Lower leg skin (tissue), 4 donors: ENCODE results near the gene ZER1. TPM values are rescaled to one million over a fixed set of nuclear protein-coding genes. Genes with fewer than 3 reads are reported as not detected.
A peak's percentile ranks its signal among the peaks of the same experiment; 100 is the strongest.

Source experiments
- DNase-seq, 2 donors: peaks; one replicate each; pipeline ENCODE4 v3.0.0-alpha.2; 2019; ENCODE audit warnings: low spot score in 2 of 2
- H3K4me3 ChIP-seq: fragments of 200-600 bp; sonication (generic); 2 replicates; pipeline ENCODE4 v1.5.1; 2017; ENCODE audit warnings: mild to moderate bottlenecking, low read depth; ENCODE audit not compliant: poor library complexity, severe bottlenecking
- POLR2A ChIP-seq, 2 donors: fragments of 450-650 bp; IDR thresholded peaks; one replicate each; pipeline ENCODE4 v1.6.1; 2016 to 2017; ENCODE audit warnings: antibody characterized with exemption in 2 of 2, mild to moderate bottlenecking in 1 of 2, moderate library complexity in 1 of 2
- WGBS, 2 donors: methylation state at CpG; one replicate each; pipeline ENCODE4 v1.1.5; 2018; 5-methylcytosine and 5-hydroxymethylcytosine counted together
- intact Hi-C: fragments of 100-400 bp; cut with DNase I; formaldehyde crosslinking; loops from one replicate; pipeline ENCODE4 v1.15.0; 2023; ENCODE audit warnings: low total_unique reads
- total RNA-seq, 4 donors: library from RNA; depleted of rRNA; stranded (reverse); fragments of >200 nt; gene quantifications; one replicate each; pipeline ENCODE4 v1.1.0, GENCODE V29; 2016
- TF ChIP-seq, protein P1 (sequence below), 3 donors: fragments of 450-650 bp; IDR thresholded peaks; one replicate each; pipeline ENCODE4 v1.5.1; 2016; ENCODE audit warnings: antibody characterized with exemption in 3 of 3, mild to moderate bottlenecking in 3 of 3, moderate library complexity in 2 of 3

ZER1 gene
- total RNA-seq, 4 donors from 2014 or later: 66.5 to 104 (median 73.2) TPM

DNA sequence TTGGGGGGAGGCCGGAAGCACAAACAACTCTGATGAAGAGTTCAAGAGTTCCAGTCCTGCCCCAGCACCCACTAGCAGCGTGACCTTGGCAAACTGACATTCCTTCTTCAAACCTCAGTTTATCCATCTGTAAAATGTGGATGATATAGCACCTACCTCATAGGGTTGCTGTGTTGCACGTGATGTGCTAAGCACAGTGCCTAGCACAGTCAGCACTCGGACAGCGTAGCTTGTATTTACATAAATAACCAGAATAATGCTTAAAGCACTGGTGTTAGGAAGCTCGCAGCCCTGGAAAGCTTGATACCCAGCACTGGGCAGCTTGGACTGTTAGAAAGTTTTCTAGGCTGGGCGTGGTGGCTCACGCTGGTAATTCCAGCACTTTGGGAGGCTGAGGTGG, 64.3 kb downstream of the ZER1 start:
- WGBS, 2 donors: 97% methylated on average over 8 of the region's 8 CpGs
- DNase-seq: peak in 1 of 2 donors; percentile 49
- H3K4me3 ChIP-seq: no peak overlapping the region
- TF ChIP-seq, protein P1, sequence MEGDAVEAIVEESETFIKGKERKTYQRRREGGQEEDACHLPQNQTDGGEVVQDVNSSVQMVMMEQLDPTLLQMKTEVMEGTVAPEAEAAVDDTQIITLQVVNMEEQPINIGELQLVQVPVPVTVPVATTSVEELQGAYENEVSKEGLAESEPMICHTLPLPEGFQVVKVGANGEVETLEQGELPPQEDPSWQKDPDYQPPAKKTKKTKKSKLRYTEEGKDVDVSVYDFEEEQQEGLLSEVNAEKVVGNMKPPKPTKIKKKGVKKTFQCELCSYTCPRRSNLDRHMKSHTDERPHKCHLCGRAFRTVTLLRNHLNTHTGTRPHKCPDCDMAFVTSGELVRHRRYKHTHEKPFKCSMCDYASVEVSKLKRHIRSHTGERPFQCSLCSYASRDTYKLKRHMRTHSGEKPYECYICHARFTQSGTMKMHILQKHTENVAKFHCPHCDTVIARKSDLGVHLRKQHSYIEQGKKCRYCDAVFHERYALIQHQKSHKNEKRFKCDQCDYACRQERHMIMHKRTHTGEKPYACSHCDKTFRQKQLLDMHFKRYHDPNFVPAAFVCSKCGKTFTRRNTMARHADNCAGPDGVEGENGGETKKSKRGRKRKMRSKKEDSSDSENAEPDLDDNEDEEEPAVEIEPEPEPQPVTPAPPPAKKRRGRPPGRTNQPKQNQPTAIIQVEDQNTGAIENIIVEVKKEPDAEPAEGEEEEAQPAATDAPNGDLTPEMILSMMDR (IDR thresholded peaks at IDR 0.05): no peak
- no peak for TF ChIP-seq POLR2A (IDR thresholded peaks at IDR 0.05)
- intact Hi-C loops: no loop called here

DNA sequence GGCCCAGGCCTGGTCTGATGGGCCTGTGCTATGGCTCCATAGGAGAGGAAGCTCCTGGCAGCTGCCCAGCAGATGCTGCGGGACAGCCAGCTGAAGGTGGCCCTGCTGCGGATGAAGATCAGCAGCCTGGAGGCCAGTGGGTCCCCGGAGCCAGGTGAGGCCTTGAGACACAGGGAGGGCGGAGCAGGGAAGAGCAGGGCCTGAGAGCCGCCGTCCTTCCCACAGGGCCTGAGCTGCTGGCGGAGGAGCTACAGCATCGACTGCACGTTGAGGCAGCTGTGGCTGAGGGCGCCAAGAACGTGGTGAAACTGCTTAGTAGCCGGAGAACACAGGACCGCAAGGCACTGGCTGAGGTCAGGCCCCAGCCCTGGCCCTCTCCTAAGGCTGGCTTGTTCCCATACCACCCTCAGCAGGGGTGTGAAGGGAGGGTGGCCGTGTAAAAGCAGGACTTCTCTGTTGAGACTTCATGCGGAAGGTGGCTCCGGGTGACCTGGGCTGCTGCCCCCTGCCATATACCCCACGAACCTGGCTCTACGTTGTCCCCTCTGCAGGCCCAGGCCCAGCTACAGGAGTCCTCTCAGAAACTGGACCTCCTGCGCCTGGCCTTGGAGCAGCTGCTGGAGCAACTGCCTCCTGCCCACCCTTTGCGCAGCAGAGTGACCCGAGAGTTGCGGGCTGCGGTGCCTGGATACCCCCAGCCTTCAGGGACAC, 64.9 kb downstream of the ZER1 start:
- no peak for TF ChIP-seq POLR2A (IDR thresholded peaks at IDR 0.05)
- TF ChIP-seq, protein P1 (IDR thresholded peaks at IDR 0.05): no peak

DNA sequence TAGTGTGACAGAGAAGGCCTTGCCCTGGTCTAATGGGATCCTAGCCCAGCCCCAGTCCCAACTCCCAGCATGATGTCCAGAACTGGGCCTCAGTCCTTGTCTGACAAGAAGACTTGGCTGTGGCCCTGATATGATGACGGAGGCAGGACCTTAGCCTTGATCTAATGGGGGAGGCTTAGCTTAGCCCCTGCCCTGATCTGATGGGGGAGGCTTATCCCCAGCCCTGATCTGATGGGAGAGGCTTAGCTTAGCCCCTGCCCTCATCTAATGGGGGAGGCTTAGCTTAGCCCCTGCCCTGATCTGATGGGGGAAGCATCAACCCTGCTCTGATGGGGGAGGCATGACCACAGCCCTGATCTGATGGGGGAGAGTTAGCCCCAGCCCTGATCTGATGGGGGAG, 65.7 kb downstream of the ZER1 start:
- 100% methylated on average over 1 of the region's 1 CpG for WGBS, 2 donors
- peak in 1 of 2 donors; percentile 74 for DNase-seq
- no peak overlapping the region for H3K4me3 ChIP-seq
- no peak for TF ChIP-seq POLR2A (IDR thresholded peaks at IDR 0.05)
- TF ChIP-seq, protein P1 (IDR thresholded peaks at IDR 0.05): no peak
- intact Hi-C loops: no loop called here

More for the DNA sequence above, 64.9 kb downstream of the ZER1 start:
- intact Hi-C loops: no loop called here
- DNase-seq: peak in 1 of 2 donors; percentile 80
- WGBS, 2 donors: 83 to 84% methylated on average over 23 of the region's 23 CpGs
- H3K4me3 ChIP-seq: no peak overlapping the region

DNA sequence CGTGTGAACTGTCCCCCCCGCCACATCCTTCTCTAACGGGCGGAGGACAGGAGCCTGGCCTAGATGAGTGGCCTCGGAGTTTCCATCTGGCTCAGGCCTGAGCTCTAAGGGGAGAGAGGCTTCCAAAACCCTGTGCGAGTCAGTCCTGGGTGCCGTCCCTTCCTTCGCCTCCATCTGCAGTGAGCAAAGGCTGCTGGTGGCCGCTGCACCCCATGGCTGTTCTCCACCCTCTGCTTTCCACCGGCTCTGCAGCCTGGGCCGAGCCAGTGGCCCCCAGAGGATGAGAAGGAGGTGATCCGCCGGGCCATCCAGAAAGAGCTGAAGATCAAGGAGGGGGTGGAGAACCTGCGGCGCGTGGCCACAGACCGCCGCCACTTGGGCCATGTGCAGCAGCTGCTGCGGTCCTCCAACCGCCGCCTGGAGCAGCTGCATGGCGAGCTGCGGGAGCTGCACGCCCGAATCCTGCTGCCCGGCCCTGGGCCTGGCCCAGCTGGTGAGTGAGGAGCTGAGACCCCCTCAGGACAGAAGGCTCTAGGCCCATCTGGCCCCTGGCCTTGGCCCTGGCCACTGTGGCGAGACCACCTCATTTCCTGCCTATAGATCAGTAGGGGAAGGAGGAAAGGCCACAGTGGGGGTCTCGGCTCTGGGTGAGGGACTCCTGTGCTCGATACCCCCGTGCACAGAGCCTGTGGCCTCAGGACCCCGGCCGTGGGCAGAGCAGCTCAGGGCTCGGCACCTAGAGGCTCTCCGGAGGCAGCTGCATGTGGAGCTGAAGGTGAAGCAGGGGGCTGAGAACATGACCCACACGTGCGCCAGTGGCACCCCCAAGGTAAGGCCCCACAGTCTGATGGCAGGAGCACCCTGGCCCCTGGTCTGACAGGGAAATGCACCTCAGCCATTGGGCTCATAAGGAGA, 66.4 kb downstream of the ZER1 start:
- WGBS, 2 donors: 81 to 85% methylated on average over 26 to 31 of the region's 36 CpGs
- DNase-seq: peak in 1 of 2 donors; percentile 82
- intact Hi-C loops: no loop called here
- no peak overlapping the region for H3K4me3 ChIP-seq
- no peak for TF ChIP-seq POLR2A (IDR thresholded peaks at IDR 0.05)
- TF ChIP-seq, protein P1 (IDR thresholded peaks at IDR 0.05): no peak

DNA sequence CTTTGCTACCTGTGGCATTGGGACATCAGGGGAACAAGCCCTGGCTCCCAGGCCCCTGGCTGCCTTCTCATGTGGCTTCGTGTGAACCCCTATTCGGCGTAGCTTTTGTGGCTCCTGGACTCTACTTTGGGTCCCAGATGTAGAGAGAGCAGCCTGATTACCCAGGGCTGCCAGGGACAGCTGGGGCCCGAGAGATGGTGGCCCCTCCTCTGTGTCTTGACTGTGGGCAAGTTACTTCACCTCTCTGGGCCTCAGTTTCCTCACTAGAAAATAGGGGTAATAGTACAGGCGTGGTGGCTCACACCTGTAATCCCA, 67.4 kb downstream of the ZER1 start:
- DNase-seq: peak in 1 of 2 donors; percentile 83
- intact Hi-C loops: no loop called here
- no peak overlapping the region for H3K4me3 ChIP-seq
- TF ChIP-seq, protein P1 (IDR thresholded peaks at IDR 0.05): no peak
- TF ChIP-seq POLR2A (IDR thresholded peaks at IDR 0.05): no peak
- 78 to 86% methylated on average over 4 to 5 of the region's 5 CpGs for WGBS, 2 donors
